Thymus (tissue), 11 donors: ENCODE measurements around the gene SMIM41. TPM values are rescaled to one million over a fixed set of nuclear protein-coding genes. Genes with fewer than 3 reads are reported as not detected.

Source experiments
- DNase-seq, 9 donors: peaks; one replicate each; pipeline ENCODE4 v3.0.0-alpha.2; 2013; ENCODE audit warnings: low spot score in 9 of 9, low read depth in 6 of 9, missing footprints in 1 of 9
- H3K27ac ChIP-seq, 2 donors: one replicate each; pipeline ENCODE4 v1.5.1; 2013; ENCODE audit warnings: control low read depth in 1 of 2, low read depth in 1 of 2, low read length in 1 of 2, mild to moderate bottlenecking in 1 of 2, moderate library complexity in 1 of 2
- H3K27me3 ChIP-seq, 2 donors: one replicate each; pipeline ENCODE4 v1.5.1; 2013; ENCODE audit warnings: low read length in 1 of 2; ENCODE audit not compliant: control insufficient read depth in 2 of 2, insufficient read depth in 1 of 2
- H3K36me3 ChIP-seq, 2 donors: one replicate each; pipeline ENCODE4 v1.5.1; 2013; ENCODE audit warnings: low read length in 1 of 2, mild to moderate bottlenecking in 1 of 2, moderate library complexity in 1 of 2; ENCODE audit not compliant: control insufficient read depth in 2 of 2, insufficient read depth in 2 of 2
- H3K4me1 ChIP-seq, 2 donors: one replicate each; pipeline ENCODE4 v1.5.1; 2013; ENCODE audit warnings: low read length in 2 of 2; ENCODE audit not compliant: control insufficient read depth in 2 of 2, insufficient read depth in 2 of 2
- H3K4me3 ChIP-seq, 2 donors: one replicate each; pipeline ENCODE4 v1.5.1; 2013; ENCODE audit warnings: low read length in 2 of 2, control low read depth in 1 of 2, mild to moderate bottlenecking in 1 of 2
- H3K9me3 ChIP-seq, 2 donors: one replicate each; pipeline ENCODE4 v1.5.1; 2013; ENCODE audit warnings: low read length in 1 of 2, mild to moderate bottlenecking in 1 of 2; ENCODE audit not compliant: control insufficient read depth in 2 of 2, insufficient read depth in 1 of 2
- WGBS: extraction: QIAGEN DNeasy Blood & Tissue Kit; methylation state at CpG from one replicate; pipeline ENCODE4 v1.1.7; 2013; 5-methylcytosine and 5-hydroxymethylcytosine counted together
- polyA plus RNA-seq: library from polyadenylated mRNA; stranded (reverse); fragments of 200-250 nt; gene quantifications from one replicate; pipeline ENCODE4 v1.2.3, GENCODE V29; 2013
- total RNA-seq: library from RNA; stranded (reverse); fragments of 120-200 nt; gene quantifications from one replicate; pipeline ENCODE4 v1.2.4, GENCODE V29; 2013
- donor health status: healthy.

SMIM41 gene
- total and polyA plus RNA-seq, 2 donors = 0.14 to 0.42 TPM

DNA sequence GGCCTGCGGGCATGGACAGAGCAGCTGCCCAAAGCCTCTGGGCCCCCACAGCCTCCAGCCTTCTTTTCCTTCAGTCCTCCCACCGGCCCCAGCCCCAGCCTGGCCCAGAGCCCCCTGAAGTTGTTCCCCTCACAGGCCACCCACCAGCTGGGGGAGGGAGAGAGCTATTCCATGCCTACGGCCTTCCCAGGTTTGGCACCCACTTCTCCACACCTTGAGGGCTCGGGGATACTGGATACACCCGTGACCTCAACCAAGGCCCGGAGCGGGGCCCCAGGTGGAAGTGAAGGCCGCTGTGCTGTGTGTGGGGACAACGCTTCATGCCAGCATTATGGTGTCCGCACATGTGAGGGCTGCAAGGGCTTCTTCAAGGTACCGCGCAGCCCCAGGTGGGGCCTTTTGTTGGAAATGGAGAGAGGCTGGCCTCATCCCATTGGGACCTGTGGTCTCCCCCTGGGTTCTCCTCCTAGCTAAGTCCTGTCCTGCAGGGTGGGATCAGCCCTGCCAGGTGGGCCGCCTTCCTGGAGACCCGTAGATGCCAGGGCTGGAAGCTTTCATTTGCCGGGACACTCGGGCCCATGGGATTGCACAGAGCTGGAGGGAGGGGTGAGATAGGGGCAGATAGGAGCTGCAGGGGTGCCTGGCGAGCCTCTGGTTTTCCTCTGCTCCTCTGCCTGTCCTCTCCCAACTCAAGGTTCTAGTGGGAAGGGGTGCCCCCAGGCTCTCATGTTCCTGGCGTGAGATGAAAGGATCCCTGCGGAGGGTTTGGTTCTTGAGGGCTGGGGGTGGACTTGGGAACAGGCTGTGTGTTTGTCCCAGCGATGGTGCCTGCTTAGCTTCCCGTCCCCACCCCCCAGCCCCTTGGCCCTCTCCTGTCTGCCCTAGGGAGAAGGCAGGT, 24.4 kb upstream of the SMIM41 start:
- no peak for DNase-seq
- Histone ChIP-seq H3K36me3 (peaks cover 10 to 38% of the 10 kb centered on the region in 2 donors), H3K4me3 (no peak overlapping the region), H3K4me1 (peaks cover 17 to 30% of the 10 kb centered on the region in 2 donors), H3K27ac (no peak overlapping the region), H3K9me3 (peaks cover 0 to 12% of the 10 kb centered on the region in 2 donors), H3K27me3 (peaks cover 5 to 40% of the 10 kb centered on the region in 2 donors)
- 98% methylated on average over 21 of the region's 21 CpGs for WGBS

DNA sequence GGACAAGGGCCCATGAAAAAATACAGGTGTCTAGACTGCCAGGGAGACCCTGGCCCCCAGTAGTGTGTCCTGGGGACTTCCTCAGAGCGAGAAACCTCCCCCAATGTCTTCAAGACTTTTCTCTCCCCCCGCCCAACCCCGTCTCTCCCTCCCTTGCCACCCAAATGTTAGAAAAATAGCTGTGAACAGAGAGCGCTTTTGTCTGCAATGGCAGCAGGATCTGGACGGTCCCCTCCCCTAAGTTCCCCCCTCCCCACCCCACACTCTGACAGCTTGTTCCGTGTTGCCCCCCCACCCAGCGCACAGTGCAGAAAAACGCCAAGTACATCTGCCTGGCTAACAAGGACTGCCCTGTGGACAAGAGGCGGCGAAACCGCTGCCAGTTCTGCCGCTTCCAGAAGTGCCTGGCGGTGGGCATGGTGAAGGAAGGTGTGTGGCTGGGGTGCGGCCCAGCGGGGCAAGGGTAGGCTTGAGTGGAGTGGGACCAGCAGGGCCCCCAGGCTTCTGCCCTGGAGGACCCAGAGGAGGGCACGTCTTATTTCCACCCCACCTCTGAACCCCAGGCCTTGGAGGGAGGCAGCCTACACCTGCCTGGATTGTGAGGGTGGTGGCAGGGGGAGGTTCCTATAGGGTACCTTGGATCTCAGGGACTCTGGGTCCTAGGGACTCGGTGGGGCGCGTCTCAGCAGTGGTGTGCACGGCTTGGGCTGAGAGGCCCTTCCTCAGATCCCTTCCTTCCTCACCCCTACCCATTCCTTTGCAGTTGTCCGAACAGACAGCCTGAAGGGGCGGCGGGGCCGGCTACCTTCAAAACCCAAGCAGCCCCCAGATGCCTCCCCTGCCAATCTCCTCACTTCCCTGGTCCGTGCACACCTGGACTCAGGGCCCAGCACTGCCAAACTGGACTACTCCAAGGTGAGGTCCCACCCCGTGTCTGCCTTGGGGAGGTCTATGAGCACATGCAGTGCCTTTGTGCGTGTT, 23.5 kb upstream of the SMIM41 start:
- Histone ChIP-seq H3K4me3 (no peak overlapping the region), H3K4me1 (peaks cover 8 to 20% of the 10 kb centered on the region in 2 donors), H3K36me3 (peaks cover 10 to 38% of the 10 kb centered on the region in 2 donors), H3K27ac (no peak overlapping the region), H3K27me3 (peaks cover 0 to 30% of the 10 kb centered on the region in 2 donors), H3K9me3 (peaks cover 0 to 9% of the 10 kb centered on the region in 2 donors)
- 94% methylated on average over 27 of the region's 27 CpGs for WGBS
- DNase-seq = no peak

DNA sequence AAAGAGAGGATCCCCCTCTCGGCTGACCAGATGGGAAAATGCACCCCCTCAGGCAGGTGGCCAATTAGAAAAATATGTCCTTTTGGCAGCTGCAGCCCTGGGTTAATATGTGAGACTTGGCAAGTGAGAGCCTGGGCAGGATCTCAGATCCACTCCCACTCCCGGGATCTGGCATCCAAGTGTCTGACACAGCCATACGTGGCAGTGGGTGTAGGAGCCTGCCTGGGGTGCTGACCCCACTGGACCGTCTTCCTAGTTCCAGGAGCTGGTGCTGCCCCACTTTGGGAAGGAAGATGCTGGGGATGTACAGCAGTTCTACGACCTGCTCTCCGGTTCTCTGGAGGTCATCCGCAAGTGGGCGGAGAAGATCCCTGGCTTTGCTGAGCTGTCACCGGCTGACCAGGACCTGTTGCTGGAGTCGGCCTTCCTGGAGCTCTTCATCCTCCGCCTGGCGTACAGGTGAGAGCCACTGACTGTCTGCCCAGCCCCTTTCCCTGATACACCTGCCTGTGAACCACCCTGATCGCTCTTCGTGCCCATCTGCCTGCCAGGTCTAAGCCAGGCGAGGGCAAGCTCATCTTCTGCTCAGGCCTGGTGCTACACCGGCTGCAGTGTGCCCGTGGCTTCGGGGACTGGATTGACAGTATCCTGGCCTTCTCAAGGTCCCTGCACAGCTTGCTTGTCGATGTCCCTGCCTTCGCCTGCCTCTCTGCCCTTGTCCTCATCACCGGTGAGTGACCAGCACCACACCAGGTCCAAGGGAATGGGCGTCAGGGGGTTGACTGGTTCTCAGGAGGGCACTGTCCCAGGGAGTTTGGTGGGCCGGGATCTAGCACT, 22.5 kb upstream of the SMIM41 start:
- no peak overlapping the region for H3K27ac ChIP-seq
- H3K9me3 ChIP-seq = peaks cover 0 to 9% of the 10 kb centered on the region in 2 donors
- H3K27me3 ChIP-seq = peaks cover 0 to 20% of the 10 kb centered on the region in 2 donors
- no peak overlapping the region for H3K4me3 ChIP-seq
- H3K4me1 ChIP-seq = peaks cover 6 to 12% of the 10 kb centered on the region in 2 donors
- WGBS = 95% methylated on average over 23 of the region's 23 CpGs
- no peak for DNase-seq
- H3K36me3 ChIP-seq = peaks cover 10 to 38% of the 10 kb centered on the region in 2 donors

DNA sequence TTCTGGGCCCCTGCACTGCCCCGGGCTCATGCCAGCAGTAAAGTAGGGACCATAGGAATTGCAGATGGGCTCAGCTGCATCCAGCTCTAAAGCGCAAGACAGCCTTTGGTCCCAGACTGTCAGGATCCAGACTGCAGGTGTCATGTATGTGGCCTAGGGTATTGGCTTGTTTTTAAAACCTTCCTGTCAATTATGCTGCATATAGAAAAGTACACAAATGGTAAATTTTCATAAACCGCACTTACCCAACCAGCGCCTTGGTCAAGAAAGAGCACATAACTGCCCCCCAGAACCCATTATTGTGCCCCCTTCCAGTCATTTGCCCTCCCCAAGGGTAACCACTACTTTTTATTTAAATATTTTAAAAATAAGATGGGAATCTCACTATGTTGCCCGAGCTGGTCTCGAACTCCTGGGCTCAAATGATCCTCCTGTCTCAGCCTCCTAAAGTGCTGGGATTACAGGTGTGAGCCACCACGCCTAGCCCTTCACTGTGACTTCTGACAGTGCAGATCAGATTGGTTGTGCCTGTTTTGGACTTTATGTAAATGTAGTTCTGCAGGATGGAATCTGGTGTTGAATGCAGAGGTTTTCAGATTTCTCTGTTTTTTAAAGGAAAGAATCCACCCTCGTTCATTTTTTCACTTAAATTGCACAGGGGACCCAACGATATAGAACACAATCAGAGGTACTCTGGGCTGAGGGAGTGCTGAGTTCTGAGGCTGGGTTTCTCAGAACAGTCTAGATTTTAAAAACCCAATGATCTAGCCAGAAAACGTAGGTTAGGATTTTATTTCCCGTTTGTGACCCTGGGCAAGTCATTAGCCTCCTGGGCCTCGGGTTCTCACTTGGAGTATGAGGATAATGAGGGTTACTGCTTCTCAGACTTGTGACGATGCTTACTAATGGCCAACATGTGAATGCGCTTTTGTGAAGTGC, 21.6 kb upstream of the SMIM41 start:
- Histone ChIP-seq H3K4me3 (no peak overlapping the region), H3K27ac (no peak overlapping the region), H3K36me3 (peaks cover 10 to 38% of the 10 kb centered on the region in 2 donors), H3K4me1 (peaks cover 0 to 3% of the 10 kb centered on the region in 2 donors), H3K9me3 (peaks cover 0 to under 1% of the 10 kb centered on the region in 2 donors), H3K27me3 (peaks cover 0 to 11% of the 10 kb centered on the region in 2 donors)
- WGBS = 94% methylated on average over 14 of the region's 14 CpGs
- no peak for DNase-seq

DNA sequence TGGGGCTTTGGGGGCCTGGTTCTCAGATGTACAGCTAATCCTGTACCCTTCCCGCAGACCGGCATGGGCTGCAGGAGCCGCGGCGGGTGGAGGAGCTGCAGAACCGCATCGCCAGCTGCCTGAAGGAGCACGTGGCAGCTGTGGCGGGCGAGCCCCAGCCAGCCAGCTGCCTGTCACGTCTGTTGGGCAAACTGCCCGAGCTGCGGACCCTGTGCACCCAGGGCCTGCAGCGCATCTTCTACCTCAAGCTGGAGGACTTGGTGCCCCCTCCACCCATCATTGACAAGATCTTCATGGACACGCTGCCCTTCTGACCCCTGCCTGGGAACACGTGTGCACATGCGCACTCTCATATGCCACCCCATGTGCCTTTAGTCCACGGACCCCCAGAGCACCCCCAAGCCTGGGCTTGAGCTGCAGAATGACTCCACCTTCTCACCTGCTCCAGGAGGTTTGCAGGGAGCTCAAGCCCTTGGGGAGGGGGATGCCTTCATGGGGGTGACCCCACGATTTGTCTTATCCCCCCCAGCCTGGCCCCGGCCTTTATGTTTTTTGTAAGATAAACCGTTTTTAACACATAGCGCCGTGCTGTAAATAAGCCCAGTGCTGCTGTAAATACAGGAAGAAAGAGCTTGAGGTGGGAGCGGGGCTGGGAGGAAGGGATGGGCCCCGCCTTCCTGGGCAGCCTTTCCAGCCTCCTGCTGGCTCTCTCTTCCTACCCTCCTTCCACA, 20.7 kb upstream of the SMIM41 start:
- WGBS = 89% methylated on average over 25 of the region's 25 CpGs

DNA sequence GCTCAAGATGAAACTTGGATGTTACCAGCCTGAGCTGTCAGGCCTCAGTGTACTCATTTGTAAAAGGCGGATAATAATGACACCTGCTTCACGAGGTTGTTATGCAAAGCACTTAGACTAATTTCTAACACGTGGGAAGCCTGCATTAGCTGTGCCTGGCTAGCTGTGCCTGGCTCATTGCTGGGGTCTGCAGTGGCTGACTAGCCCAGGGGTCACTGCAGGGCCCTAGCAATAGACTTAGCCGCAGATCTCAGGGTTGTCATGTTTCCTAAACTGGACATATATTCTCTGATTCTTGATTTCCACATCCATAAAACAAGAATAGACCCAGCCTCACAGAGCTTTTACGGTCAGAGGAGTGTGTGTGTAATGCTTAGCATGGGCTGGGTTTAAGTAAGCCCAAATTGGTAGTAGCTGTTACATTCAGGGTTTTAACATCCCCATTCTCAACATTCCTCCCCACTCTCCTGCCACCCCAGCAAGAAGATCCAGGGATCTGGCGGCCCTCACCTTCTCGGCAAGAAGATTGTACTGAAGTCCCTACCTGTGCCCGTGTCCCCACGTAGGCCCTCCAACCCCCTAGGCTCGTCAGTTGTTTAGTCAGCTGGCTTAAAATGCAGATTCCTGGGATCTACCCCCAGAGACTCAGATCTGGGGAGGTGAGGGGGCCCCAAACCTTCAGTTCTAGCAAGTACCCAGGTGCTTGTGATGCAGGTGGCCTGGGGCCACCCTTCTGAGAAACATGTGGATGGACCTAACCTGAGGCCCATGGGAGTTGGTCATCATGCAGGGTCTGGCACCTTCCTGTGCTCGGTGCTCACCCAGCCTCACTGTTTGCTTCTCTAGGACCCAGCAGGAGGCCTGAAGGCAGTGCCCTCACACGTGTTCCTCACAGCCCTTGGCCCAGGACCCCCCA, 19.7 kb upstream of the SMIM41 start:
- DNase-seq = no peak
- Histone ChIP-seq H3K4me1 (no peaks in the 10 kb centered on the region), H3K36me3 (peaks cover 8 to 31% of the 10 kb centered on the region in 2 donors), H3K9me3 (no peaks in the 10 kb centered on the region), H3K27me3 (peaks cover 0 to 10% of the 10 kb centered on the region in 2 donors), H3K4me3 (no peak overlapping the region), H3K27ac (no peak overlapping the region)
- 89% methylated on average over 12 of the region's 12 CpGs for WGBS

More for the DNA sequence above, 20.7 kb upstream of the SMIM41 start:
- Histone ChIP-seq H3K27ac (no peak overlapping the region), H3K36me3 (peaks cover 10 to 38% of the 10 kb centered on the region in 2 donors), H3K27me3 (peaks cover 0 to 6% of the 10 kb centered on the region in 2 donors), H3K9me3 (no peaks in the 10 kb centered on the region), H3K4me1 (no peaks in the 10 kb centered on the region), H3K4me3 (no peak overlapping the region)
- DNase-seq = no peak
